Fibroblast of mammary gland (primary cell): Measurements from ENCODE around the gene TOR4A.

Experiments
- DNase-seq: peaks from one replicate; pipeline ENCODE4 v3.0.0-alpha.2; 2010; ENCODE audit warnings: low read depth
- H3K4me3 ChIP-seq: 2 replicates; pipeline ENCODE4 v1.5.1; 2011; ENCODE audit warnings: low read depth, mild to moderate bottlenecking, low read length, moderate library complexity; ENCODE audit not compliant: control insufficient read depth
- TF ChIP-seq, protein P1 (sequence below): conservative IDR thresholded peaks from 2 replicates; pipeline ENCODE4 v1.5.1; 2011; ENCODE audit warnings: low read depth, low read length, inconsistent platforms; ENCODE audit not compliant: control insufficient read depth, insufficient read depth

TOR4A gene

GRCh38 chr9:137310189-137311052 is 32.9 kb downstream of the TOR4A start:
- TF ChIP-seq, protein P1, sequence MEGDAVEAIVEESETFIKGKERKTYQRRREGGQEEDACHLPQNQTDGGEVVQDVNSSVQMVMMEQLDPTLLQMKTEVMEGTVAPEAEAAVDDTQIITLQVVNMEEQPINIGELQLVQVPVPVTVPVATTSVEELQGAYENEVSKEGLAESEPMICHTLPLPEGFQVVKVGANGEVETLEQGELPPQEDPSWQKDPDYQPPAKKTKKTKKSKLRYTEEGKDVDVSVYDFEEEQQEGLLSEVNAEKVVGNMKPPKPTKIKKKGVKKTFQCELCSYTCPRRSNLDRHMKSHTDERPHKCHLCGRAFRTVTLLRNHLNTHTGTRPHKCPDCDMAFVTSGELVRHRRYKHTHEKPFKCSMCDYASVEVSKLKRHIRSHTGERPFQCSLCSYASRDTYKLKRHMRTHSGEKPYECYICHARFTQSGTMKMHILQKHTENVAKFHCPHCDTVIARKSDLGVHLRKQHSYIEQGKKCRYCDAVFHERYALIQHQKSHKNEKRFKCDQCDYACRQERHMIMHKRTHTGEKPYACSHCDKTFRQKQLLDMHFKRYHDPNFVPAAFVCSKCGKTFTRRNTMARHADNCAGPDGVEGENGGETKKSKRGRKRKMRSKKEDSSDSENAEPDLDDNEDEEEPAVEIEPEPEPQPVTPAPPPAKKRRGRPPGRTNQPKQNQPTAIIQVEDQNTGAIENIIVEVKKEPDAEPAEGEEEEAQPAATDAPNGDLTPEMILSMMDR, result no peak
- no peak overlapping the region for H3K4me3 ChIP-seq
- no peak for DNase-seq

DNA sequence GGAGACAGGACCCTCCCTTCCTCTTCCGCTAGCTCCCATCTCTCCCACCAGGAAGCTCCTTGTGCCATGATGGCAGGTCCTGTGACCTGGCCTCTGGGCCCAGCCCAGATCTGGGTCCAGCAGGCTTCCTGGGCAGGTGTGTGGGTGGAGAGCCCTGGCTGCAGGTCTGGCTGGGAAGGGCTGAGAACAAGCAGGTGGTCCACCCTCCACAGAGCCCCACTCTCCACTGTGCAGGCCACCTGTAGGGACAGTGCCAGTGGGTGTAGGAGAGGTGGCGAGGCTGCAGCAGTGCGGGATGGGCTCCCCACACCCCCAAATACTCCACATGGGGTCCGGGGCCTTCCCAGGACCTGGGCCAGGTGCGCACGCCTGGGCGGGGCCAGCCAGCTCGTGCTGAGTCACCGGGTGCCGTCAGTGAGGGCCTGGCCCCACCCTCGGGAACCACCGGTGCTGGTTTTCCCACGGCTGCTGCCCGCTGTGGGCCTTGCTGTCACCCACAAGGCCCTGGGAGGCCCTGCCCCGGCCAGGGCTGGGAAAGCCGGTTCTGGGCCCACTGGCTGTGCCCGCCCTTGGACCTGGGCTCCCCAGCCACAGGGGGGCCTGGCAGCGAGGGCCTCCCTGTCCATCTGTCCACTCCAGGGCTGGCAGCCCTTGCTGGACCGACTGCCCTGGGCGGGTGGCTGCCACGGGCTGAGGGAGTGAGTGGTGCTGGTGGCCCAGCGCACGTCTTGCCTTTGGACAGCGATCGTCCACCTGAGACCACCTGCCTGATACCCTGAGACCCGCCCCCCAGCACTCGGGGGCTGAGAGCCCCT is 33.9 kb downstream of the TOR4A start:
- peak; percentile 42 for DNase-seq
- TF ChIP-seq, protein P1, result no peak
- no peak overlapping the region for H3K4me3 ChIP-seq

DNA sequence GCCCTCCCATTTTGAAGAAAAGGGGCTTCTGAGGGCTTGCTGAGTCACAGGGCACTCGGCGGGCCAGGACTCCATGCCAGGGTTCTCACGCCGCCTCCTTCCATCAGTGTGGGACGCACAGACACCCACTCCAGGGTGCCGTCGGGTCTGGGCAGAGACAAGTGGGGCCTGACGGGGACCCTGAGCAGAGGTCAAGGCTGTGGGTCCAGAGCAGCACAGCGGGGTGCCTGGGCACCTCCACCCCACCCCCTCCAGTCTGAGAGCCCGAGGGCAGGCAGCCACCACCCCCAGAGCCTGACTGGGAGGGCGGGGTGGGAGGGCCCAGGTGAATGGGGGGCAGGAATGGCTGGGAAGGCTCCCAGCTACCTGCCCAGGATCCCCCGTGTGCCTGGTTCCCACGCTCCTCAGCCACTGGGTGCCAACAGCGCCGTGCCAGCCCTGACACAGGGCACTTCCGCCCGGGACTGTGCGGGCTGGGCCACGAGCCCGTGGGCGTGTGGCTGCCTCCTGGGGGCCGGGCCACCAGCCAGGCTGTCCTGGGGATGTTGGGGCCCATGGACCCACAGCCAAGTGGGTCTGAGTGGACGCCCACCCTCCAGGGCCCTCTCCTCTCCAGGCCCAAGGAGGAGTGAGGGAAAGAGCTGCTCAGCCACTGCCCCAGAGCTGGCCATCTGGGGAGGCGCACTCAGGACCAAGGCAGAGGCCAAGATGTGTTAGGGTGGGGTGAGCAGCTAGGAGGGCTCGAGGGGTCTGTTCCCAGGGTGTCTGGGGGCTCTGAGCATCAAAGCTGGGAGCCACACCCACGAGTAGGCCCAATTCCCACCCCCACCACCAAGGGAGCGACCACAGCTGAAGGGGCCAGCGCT is 34.7 kb downstream of the TOR4A start:
- TF ChIP-seq, protein P1, result no peak
- H3K4me3 ChIP-seq, result no peak overlapping the region
- no peak for DNase-seq

GRCh38 chr9:137312852-137313325 is 35.4 kb downstream of the TOR4A start:
- no peak for DNase-seq
- H3K4me3 ChIP-seq, result no peak overlapping the region
- TF ChIP-seq, protein P1, result no peak

GRCh38 chr9:137313326-137313936 is 35.9 kb downstream of the TOR4A start:
- DNase-seq, result no peak
- TF ChIP-seq, protein P1, result no peak
- no peak overlapping the region for H3K4me3 ChIP-seq
